ENCODE data around the gene HDAC4.

The HDAC4 gene

GRCh38 chr2:239015218-239015900 lies 385.5 kb downstream of the HDAC4 start:
- DNase-seq, result no peak

DNA sequence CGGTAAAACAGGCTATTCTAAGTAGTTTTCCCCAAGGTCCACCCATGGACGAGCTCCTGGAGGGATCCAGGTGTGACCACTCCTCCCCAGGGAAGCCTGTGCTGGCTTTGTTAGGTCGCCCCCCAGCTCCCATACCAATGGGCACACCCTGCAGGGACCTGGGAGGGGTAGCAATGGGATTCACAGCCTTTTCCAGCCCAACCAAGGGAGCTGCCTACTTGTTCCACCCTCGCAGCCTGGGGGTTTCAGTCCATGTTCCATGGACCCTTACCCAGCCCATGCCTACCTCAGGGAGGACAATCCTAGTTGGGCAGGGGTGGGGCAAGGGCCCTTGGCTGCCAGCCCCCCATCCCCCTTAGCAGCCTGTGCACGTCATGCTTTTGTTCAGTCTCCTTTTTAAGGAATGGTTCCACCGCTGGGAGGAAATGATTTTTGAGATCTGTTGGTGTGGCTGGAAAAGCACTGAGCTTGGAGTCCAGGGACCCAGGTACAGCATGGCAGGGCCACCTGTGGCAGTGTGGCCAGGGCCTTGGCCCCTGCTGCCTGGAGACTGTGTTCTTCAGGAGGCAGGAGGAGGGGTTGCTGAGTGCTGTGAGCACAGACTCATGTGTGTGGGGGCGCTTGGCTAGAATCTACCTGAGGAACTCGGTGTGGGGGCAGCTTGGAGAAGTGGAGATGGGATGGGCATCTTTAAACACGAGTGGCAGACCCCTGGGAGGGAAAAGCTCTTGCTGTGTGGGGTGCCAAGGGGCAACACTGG lies 386.2 kb downstream of the HDAC4 start:
- DNase-seq, result no peak

- DNase-seq, result no peak
Observed at GRCh38 chr2:239013678-239013976, 387.2 kb downstream of the HDAC4 start.

DNA sequence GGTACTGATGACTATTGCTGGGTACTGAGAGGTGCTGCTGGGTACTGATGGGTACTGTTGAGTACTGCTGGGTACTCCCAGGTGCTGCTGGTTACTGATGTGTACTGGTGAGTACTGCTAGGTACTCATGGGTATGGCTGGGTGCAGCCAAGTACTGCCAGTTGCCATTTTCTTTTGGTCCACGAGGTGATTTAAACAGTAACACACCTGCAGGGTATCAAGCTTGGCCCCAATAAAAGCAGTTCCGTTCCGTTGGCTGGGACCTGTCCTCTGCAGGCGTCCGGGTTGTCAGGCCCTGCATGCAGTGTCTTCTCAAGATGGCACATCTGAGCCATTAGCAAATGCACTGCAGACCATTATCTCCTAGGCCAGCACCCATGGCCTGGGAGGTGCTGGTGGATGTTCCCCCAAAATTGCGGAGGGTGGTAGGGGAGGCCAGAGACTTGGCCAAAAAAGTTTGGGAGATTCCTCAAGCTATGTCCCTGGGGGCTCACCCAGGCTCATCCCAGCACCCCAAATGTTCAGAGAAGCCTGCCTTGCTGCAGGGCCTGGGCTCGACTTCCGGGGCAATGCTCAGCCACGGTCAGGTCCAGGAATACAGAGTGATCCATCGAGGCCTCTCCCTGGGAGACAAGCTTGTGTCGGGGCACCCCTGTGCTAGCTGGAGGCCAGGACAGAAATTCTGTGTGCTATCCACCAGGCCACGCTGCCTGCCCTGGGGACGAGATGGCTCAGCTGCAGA lies 387.7 kb downstream of the HDAC4 start:
- DNase-seq, result no peak

DNA sequence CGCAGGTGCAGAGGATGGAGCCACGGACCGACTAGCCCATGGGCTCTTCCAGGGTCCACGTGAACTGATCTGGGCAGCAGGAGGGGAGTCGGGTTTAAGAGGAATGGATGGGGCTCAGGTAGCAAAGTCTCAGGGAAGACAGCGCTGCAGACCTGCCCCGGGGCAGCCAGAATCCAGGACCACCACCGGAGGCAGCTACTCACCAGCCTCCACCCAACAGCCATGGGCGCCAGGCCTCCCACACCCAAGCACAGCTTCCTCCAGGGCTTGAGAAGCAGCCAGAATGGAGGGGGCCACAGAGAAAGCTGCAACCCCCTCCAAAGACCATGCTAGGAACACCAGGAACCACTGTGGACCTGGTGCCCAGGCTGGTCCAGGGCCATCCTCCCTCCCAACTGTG lies 388.6 kb downstream of the HDAC4 start:
- no peak for DNase-seq

GRCh38 chr2:239009589-239009961 lies 391.2 kb downstream of the HDAC4 start:
- no peak for DNase-seq

DNA sequence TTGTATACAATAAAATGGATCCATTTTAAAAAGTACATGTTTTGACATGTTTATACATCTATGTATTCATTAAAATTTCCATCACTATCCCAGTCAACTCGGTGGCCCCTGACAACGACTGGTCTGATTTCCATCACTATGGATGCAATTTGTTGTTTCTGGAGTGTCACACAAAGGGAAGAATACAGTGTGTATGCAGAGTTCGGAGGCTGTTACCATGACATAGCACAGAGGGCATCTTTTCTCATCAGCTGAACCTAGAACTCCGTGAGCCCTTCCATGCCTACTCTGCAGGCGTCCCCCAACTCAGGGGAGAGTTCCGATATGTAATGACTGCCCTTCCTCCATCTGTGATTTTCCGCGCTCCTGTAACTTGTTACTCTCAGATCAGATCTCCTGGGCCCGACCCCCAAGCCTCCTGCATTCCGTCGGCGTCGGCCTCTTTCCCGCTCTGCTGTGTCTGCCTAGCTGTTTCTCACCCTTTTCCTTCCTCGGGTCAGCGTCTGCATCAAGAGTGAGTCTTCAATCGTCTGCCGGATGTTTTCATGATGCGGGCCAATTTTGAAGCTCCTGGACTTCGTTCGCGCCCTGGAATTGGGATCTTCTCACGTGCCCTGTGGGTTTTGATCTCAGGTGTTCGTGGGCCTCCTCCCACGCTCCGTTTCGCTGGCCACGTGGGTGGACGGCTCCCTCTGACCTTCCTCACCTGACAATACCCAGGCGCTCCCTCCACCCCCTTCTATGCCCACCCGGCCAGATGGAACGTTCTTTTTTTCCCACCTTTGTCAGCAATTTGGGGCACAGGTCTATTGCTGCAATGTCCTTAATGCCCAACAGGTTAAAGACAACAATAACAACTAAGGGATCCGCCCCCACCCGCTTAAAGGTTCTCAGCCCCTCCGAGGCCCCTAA lies 391.9 kb downstream of the HDAC4 start:
- DNase-seq, result no peak

DNA sequence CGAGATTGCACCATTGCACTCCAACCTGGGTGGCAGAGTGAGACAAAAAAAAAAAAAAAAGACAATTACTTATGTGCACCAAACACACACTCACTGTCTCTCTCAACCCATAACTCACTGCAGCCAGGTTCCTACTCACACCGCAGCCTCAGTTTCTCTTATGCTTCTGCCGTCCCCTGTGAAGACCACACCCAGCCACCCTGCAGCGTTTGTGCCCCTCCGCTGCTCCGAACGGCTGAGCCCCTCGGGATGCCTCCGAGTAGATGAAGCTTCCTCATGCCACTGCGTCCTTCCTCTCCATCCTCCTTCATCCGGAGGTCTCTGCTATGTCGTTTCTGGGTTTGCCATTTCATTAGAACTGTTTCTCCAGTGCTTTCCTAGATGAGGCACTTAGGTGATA lies 392.8 kb downstream of the HDAC4 start:
- no peak for DNase-seq

- DNase-seq, result no peak
Observed at GRCh38 chr2:239006622-239007285, 394.1 kb downstream of the HDAC4 start.

DNA sequence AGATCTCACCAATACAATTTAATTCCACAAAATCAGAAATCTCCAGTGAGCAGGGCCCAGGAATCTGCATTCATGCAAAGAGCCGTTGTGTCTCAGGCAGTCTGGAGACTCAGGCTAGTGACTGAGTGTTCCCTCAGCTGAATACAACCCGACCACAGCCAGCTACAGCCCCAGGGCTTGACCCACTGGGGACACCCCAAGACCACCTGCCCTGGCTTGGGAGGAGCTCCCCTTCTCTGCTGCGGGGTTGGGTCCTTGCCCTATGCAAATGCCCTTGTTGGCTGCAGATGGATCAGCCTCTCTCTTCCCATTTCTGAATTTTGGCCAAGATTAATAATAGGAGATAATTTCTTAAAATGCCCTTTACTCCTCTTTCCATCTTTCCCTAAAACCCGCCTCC lies 395.2 kb downstream of the HDAC4 start:
- no peak for DNase-seq

GRCh38 chr2:239004274-239005015 lies 396.4 kb downstream of the HDAC4 start:
- no peak for DNase-seq

GRCh38 chr2:239003624-239004273 lies 397.1 kb downstream of the HDAC4 start:
- no peak for DNase-seq

DNA sequence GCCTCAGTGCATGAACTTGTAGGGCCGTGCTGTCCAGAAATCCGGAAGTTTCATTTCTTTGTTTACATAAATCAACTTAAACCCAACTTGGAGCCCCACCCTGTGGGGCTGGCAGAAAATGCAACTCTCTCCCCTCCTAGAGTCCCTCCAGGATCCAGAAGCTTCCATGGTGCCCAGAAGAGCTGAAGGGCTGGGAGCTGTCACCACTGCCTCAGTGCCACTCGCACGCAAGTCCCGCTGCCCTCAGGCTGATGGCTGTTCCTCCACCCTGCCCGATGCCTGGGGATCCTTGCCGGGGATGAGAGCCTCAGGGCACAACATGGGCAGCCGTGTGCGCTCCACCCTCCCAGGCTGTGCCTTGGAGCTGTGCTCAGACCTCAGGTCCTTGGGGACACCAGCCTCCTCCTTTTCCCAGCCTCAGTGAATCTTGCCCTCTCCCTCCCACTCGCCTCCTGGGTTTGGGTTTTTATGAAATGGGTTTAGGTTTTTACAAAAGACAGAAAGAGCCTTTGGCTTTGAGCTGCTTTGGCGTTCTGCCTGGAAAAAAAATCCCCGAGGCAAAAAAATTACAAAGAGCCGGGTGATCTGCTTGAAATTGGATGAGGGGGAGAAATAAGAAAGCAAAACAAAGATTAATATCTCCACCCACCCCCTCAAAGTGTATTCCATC lies 397.7 kb downstream of the HDAC4 start:
- no peak for DNase-seq

GRCh38 chr2:239002591-239002953 lies 398.2 kb downstream of the HDAC4 start:
- no peak for DNase-seq

DNA sequence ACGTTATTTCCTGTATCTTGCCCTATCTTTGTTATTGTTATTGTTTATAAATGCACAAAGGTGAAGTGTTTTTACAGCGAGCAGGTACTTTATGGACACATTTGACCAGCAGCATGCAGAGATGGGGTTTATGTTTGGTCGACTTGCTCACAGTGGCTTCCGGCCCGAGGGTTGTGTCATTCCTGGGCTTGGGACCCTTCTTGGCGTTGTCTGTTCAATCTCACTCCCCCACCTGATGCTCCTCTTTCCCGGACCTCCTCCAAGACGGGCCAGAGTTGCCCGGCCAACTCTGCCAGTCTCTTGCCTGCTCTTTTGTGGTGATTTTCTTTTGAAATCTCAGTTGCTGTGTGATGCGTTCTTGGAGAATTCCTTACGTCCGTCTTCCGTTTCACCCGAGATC lies 399.0 kb downstream of the HDAC4 start:
- DNase-seq, result no peak

- DNase-seq, result no peak
Observed at GRCh38 chr2:239000500-239001073, 400.2 kb downstream of the HDAC4 start.

- DNase-seq, result no peak
Observed at GRCh38 chr2:239000089-239000488, 400.7 kb downstream of the HDAC4 start.

- DNase-seq, result no peak
Observed at GRCh38 chr2:238999291-238999741, 401.5 kb downstream of the HDAC4 start.

GRCh38 chr2:238998801-238999200 lies 402.0 kb downstream of the HDAC4 start:
- DNase-seq, result no peak

Measured in Kasumi-1 (cell line).